NCI-H1105 (cell line): ENCODE results near the gene IGF2BP2.
"Not testable (repeated sequence)": the region's sequence is repeated elsewhere in the genome, so short reads cannot be mapped to it uniquely, and the experiment has no call there.

Experiments
- DNase-seq: peaks from one replicate; lab custom pipeline; 2025; lab: John Stamatoyannopoulos, UW

The IGF2BP2 gene

DNA sequence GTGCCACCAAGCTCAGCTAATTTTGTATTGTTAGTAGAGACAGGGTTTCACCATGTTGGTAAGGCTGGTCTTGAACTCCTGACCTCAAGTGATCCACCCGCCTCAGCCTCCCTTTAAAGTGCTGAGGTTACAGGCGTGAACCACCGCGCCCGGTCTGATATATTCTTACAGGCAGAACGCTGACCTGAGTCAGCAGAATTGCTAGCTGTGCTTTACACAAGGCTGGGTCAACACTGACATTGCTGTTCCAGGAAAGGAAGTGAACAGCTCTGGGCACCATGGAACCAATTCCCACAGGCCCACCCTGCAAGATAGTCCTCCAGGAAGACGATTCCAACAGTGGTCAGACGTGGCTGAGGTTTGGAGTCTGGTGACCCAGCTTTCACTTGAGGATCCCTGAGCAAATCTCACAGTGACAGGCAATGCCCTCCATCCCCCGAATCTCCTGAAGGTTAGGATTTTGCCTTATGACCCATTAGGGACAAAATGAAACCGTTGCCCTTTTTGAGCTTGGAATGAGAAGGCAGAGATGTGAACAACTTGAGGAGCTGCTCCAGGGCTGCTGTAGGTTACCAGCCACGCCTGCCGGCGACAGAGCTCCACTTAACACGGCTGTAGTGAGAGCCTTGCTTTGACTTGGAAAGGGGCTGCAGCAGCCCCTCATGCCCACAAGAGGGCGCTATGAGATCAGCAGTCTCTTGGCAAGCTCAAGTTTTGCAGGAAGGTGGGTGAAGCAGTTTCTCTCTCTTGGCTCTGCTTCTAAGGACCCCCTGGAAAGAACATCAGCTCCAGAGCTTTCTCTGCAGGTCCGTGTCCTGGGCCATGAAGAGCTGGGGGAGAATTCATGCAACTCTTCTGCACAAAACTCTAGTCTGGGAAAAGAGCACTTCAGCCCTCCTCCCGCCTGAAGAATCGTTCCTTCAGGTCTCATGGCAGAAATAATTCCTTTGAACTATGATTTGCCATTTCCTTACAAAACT lies 164.6 kb downstream of the IGF2BP2 start:
- DNase-seq, result peak; percentile 81

DNA sequence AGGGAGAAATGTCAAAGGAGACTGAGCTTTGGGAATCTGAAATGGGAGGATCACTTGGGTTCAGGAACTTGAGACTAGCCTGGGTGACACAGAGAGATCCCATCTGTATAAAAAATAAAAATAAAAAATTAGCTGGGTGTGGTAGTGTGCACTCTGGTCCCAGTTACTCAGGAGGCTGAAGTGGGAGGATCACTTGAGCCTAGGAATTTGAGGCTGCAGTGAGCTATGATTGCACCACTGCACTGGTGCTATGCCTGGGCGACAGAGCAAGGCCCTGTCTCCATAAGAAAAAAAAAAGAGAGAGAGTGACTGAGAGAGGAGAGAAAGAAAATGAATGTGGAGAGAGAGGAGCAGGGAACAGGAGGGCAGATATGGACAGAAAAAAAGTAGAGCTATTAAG lies 165.9 kb downstream of the IGF2BP2 start:
- DNase-seq, result no peak

DNA sequence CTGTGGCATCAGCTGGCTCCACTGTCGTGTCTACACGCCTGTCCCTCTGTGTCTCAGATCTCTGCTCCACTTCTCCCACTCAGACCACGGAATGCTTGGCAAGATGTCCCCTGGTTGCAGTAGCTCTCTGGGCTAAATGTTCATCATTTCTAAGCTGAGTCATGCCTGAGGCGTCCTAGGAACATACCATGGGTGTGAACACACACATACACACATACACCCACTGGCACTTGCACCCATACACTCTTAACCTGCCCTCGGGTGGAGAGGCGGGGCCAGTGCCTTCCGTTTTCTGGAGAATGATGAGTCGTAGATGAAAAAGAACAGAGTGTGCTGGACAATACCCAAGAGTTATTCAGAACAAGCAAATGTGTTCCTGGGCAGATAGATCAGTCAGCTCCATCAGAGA lies 166.3 kb downstream of the IGF2BP2 start:
- no peak for DNase-seq

DNA sequence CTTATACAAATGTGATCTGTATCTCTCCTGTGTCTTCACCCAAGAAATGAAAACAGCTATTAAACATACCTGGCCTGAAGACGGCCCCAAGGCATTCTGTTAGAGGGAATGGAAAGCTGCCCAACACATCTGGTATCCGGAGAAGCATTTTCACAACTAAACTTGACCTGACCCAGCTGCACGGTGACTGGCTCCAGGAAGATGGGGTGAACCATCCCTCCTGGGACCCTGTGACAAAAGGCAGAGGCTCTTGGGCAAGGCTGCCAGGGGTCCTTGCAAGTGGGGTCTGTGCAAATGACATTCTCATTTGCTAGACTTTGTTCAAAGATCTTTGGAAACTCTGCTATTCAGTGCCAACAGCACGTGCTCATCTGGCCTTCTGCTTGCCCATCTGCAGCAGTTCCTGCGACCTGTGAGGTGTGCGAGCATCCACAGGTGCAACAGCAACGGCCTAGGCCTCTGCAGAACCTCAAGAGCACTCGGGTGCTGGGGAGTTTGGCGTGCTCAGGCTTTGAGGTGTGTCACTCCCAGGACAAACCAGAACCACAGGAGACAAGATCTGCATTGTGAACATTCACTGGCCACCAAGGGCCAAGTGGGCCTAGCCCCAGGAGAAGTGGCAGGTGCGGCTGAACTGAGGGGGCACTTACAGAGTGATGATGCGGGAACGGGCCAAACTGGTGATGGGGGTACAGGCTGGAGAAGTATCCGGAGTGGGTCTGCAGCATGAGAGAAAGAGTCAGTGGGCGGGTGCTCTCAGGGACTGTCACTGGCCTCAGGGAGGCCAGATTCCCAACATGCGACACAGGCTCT lies 166.9 kb downstream of the IGF2BP2 start:
- DNase-seq, result no peak

DNA sequence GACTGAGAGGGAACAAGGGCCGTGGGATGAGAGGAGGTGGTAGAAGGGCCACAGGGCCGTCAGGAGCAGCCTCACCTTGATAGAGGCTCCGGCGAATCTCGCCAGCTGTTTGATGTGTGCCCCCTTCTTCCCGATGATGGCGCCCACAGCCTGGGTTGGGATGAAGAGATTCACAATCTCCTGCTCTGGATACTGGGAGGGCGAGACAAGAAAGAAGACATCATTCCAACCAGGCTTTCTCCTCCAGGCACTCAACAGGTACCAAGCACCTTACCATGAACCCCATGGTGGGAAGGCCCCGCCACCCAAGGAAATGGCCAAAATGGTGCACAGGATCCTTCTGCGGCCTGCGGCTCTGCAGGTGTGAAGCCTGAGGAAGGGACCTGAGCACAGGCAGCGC lies 167.6 kb downstream of the IGF2BP2 start:
- DNase-seq, result no peak

DNA sequence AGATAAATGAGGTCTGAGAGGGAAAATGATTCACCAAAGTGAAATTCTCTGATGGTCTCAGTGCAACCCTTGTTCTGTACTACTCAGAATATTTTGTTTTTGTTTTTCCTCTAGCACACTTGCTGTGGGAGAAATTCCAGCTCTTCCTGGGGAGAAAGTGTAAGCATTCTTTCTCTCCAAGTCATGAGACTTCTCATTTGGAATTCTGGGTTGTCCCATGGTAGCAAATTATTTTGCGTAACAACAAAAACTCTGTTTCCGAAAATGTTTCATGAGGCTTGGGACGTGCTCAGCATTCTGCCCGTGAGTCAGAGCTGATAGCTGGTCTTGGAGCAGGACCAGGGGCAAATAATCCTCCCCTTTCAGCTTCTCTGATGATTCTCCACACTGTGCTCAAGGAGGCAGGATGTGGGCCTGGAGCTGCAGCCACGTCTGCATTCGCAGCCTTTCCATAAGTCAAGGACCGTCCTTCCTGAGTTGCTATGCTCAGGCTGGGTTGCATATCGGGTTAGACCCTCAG lies 168.5 kb downstream of the IGF2BP2 start:
- DNase-seq, result no peak

DNA sequence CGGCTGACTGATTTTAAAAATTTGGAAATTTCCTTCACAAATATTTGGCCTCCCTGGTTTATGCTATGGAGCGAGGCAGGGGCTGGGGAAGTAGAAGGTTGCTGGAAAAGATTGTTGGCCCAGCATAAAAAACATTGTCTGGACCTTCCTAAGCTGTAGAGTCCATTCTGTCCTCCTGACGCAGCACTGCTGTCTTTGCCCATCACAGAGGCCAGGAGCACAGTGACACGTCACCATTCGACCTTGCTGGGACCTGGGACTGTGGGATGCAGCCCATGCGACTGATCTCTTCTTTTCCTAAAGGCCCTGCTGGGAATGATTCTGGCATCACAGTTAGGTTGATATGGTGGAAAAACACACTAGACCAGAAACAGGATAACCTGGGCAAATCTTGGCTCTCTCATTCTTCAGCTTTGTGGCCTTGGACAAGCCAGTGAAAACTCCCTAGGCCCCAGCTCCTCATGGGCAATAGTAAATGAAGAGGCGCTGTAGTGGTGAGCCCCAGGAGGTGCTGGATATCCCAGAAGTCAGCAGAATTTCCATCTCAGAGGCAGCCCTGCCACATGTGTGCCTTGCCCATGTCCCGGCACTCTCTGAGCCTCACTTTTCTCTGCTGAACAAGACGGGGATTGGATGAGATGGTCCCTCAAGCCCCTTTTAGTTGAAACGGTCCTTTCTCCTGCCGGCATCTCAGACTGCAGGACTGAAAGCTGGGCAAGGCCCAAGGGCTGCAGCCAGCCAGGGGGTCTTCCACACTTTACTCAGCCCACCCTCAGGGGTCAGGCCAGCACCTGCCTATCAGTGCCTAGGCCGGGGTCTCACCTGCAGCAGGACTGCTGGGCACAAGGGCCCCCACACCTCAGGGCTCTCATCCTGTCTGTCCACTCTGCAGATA lies 169.2 kb downstream of the IGF2BP2 start:
- no peak for DNase-seq

DNA sequence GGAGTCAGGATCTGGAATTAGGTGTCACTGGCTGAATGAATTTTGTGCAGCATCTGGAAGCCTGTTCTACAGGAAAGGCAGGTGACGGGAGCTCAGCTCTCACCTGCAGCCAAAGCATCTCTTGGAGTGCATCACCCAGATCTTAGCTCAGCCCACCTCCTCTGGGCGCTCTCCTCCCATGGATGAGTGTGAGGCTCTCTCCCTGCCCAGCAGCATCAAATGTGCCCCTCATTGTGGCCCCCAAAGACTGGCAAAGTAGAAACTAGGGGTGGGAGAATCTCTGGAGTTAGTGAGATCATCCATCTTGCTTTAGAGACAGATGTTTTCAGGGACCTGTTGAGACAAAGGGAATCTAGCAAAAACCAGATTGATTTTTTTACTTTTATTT lies 170.1 kb downstream of the IGF2BP2 start:
- DNase-seq, result no peak

DNA sequence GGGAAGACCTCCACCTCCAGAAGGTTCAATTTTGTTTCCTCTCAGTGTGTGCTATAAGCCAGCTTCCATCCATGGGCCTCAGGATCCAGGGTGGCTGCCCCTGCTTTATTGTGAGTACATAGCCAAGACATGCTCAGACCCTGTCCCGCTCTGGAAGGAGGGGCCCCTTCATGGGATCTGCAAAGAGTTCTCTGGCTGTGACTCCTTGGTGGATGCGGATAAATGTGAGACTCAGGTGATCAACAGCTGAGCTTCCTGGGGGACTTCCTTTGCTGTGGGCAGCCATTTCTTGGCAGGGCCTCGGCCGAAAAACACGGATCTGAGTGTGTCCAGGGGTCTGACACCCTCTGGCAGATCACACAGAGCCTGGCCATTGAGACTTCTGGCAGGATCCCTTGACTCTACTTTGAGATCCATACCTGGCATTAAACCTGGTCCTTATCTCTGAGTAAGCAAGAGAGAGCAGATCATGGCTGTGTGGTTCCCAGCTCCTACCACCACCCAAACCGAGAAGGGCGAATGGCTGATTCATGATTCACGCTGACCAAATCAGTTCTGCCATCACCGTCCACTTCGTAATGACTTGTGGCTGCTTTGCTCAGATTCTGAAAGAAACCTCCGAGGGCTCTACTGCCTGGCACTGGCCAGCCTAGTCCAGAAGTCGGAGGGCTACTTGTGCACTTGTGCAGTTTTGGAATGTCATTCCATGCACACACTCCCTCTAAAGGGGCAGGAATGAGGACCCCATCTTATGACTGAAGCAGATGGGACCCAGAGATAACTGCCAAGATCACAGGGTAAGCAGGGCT lies 170.7 kb downstream of the IGF2BP2 start:
- no peak for DNase-seq

DNA sequence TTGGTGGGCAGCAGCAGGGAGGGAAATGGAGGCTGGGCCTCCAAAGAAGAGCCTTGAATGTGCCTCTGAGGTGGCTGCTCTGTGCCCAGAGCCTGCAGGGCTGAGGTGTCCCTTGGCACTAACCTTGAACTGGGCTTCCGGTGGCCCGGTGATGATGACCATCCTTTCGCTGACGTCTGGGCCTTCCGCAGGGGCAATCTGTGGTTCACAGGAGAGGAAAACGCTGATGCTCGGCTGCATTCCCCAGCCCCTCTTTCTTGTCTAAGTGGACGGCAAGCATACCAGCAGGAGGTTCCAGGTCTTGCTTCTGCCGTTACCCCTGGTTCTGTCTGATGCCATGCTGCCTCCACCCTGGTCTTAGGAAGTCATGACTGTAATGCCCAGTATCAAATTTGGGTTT lies 172.9 kb downstream of the IGF2BP2 start:
- DNase-seq, result no peak

DNA sequence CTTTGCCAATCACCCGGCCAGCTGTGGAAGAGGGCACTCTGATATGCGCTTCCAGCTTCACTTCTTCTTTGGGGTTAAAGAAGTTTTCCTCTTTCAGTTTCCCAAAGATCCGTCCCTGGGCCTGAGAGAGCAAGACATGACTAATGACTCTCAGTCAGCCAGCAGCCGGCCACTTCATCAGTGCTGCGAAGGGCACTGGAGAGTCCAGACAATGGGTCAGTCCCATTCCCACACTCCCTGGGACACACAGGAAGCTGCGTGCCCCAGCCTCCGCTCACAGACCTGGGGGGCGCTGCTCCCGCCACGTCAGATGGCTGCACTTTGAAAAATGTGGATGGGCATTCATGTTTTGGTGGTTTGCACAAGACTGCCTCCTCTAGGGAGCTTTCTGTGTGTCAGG lies 175.4 kb downstream of the IGF2BP2 start:
- no peak for DNase-seq

DNA sequence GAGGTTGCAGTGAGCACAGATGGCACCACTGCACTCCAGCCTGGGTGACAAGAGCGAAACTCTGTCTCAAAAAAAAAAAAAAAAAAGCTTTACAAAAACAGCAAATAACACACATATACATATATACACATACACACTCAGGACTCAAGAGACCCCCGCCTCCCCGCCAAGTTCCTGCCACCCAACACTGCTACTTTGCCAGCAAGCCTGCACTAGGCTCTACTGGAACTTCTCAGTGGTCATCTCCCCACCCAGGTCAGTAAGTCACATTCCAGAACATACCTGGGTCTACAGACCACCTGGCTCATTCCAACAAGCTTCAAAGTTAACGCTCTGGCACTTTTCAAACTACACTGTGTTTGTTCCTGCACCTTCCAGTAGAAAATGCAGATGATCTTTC lies 176.4 kb downstream of the IGF2BP2 start:
- no peak for DNase-seq

DNA sequence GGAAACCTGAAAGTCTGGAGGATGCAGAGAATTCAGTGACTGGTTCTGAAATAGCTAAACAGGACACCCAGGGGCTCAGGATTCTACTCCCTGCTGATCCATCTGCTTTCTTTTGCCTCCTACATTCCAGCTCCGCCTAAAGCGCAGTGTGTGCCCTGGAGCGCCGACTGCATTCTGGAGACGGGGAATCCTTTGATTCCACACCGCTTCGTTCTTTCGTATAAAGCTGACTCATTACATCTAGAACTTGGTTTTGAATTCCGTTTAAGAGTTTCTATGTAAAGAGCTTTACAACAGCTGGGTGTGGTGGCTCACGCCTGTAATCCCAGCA lies 177.0 kb downstream of the IGF2BP2 start:
- DNase-seq, result no peak

DNA sequence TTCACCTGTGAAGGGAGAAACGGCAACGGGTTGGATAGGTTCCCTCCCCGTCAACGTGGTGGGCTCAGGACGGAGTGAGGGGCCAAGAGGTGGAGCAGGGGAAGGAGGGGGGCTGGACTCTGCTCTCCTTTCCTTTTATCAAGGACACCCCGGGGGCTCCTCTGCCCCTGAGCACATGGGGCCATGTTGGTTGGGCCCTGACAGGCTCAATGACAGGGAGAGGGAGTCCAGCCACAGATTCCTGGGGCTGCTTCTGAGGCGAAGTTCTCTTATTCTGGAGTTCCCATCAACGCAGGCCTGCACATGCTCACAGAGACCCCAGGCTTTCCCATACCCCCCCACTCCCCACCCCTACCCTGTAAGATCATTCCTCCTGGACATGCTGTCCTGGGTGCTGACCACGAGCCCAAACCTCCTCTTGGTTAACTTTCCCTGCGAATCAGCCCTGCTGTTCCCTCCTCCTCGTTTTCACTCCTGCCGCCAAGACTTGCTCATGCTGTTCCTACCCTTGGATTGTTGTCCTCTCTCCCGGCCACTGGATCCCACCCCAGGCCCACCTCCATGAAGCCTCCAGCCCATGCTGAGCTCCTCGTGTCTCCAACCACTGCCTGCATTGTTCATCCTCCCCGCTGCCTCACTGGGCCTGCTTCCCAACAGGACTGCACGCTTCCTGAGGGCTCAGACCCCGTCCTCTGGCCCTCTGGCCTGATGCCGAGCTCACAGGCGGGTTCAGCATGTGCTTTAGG lies 177.5 kb downstream of the IGF2BP2 start:
- DNase-seq, result no peak

DNA sequence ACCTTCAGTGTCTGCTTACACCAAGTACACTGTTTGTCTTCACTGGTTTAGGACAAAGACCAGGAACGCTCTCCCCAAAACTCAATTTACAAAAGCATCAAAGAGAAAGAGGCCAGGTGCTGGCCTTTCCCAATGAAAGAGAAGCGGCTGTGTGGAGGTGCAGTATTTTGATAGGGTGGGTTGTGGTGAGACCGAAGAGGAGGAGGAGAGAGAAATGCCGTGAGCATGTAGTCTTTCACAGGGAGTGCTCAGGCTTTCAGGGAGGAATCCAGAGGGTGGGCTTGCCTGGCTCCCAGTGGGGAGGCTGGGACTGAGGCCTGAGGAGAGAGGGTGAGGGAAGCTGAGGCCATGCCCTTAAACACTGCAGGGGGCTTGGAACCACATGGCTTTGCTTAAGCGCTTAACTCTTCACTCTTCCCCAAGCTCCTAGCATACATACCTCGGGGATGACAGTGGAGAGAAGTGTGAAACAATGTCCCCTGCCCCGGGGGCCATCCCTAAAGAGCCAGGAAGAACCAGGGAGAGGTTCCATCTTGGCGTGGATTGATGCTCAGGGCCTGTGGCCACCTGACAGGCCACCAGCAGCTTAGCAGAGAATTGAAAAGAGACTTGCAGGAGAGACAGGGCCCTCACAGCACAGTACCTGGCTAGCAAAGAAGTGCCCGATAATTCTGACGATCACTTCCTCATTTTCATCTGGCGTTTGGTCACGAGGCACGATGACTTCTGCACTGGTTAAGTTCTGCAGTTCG lies 178.3 kb downstream of the IGF2BP2 start:
- no peak for DNase-seq

DNA sequence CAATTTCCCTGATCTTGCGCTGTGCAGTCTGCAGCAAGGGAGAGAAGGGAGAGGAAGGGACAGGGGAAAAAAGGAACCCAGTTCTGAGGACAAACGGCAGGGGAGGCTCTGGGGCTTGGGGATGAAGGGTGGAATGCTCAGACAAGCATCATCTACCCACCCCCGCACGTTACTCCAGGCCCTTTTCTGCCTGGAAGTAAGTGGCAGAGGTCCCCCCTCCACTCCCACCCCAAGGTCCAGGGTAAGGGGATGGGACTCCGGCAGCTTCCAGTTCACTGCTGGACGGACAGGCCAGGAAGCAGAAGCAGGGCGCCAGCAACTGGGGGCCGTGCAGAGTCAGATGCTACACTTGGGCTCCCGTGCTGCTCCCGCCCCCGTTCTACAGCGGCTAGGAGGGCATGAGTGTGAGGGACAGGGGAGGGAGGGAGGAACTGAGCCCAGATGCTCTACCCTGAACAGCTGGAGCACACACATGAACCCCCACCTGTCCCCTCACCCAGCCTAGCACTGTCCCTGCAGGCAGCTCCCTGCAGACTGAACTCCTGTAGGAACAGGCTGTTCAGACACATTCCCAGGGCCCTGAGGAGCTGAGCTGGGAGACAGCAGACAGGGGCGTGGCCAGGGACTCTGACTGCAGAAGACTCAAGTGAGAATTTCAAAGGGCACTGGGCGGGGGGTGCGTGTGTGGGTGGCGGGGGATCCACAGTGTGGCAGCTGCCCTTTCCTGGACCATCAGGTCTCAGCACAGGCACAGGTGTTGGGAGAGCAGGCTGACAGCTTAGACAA lies 179.1 kb downstream of the IGF2BP2 start:
- DNase-seq, result peak; percentile 59

DNA sequence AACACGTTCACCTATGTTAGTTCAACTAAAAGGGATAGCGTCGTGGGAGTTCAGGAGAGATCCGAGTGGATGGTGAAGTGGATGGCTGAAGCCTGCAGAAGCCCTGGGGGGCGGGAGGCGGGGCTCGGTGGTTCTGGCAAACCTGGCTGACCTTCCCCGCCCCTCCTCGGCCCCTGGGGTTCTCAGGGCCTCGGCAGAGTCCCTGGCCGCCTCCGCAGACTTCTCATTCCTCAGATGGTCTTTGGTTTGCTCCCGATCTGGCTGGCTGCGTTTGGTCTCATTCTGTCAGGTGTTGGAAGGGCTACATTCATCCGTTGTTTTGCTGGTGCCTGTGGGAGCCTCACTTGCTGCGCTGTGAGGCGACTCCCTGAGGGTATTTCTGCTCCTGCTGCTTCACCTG lies 179.7 kb downstream of the IGF2BP2 start:
- not testable (repeated sequence) for DNase-seq

DNA sequence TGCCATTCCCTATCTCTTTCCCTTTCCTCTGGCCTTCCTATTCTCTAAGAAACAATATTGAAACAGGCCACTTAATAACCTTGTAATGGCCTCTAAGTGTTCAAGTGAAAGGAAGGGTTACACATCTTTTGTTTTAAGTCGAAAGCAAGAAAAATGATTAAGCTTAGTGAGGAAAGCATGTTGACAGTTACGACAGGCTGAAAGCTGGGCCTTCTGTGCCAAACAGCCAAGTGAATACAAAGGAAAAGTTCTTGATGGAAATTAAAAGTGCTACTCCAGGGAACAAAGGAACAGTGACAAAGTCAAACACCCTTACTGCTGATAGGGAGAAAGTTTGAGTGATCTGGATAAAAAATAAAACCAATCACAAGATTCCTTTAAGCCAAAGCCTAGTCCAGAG lies 184.5 kb downstream of the IGF2BP2 start:
- no peak for DNase-seq
